NT2/D1 (cell line): Measurements from ENCODE around the gene GYS2.

ENCODE experiments used
- YY1 ChIP-seq: IDR thresholded peaks from 2 replicates; pipeline ENCODE4 v1.6.1; 2011; ENCODE audit not compliant: insufficient read length, insufficient read depth
- ZNF274 ChIP-seq: IDR thresholded peaks from 2 replicates; pipeline ENCODE4 v1.6.1; 2011; ENCODE audit warnings: mild to moderate bottlenecking, low read depth, low read length

DNA sequence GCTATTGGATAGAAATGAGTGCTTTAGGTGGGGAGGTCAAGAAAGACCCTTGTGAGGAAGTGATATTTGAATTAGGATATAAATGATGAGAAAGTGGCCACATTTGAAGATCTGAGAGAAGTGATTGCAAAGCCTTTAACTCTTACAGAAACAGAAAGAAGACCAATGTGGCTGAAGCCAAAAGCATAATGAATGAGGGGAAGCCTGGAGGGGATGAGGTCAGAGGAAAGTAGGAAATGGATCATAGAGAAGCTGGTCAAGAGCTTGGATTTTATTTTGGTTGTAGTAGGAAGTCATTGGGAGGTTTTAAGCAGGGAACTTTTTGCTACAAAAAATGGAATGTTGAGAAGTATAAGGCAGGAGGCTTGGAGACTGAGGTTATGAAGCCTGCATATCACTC, 3.5 kb upstream of the GYS2 start:
- TF ChIP-seq ZNF274 (no peak), YY1 (no peak)
